Kidney epithelial cell (primary cell): ENCODE data around the gene COPZ1. TPM values are rescaled to one million over a fixed set of nuclear protein-coding genes. Genes with fewer than 3 reads are reported as not detected.

Source experiments
- DNase-seq: peaks from one replicate; pipeline ENCODE4 v3.0.0-alpha.2; 2010; ENCODE audit warnings: low read depth
- H3K27me3 ChIP-seq: 2 replicates; pipeline ENCODE4 v1.6.0; 2011; ENCODE audit warnings: low read length; ENCODE audit not compliant: control insufficient read depth, insufficient read depth
- H3K36me3 ChIP-seq: 2 replicates; pipeline ENCODE4 v1.5.1; 2011; ENCODE audit warnings: low read length; ENCODE audit not compliant: control insufficient read depth, insufficient read depth
- H3K4me3 ChIP-seq: 2 replicates; pipeline ENCODE4 v1.5.1; 2011; ENCODE audit warnings: low read depth, mild to moderate bottlenecking, control low read depth, low read length
- total RNA-seq: library from RNA; depleted of rRNA; stranded (reverse); fragments of >200 nt; gene quantifications from 2 replicates; pipeline ENCODE4 v1.2.3, GENCODE V29; 2015
- TF ChIP-seq, protein P1 (sequence below): IDR thresholded peaks from 2 replicates; pipeline ENCODE4 v1.5.1; 2011; ENCODE audit warnings: mild to moderate bottlenecking, moderate library complexity, low read length, control low read depth, inconsistent platforms; ENCODE audit not compliant: insufficient read depth, poor library complexity, severe bottlenecking

Gene COPZ1
- total RNA-seq, 1 donor from 2014 or later: 157 TPM

DNA sequence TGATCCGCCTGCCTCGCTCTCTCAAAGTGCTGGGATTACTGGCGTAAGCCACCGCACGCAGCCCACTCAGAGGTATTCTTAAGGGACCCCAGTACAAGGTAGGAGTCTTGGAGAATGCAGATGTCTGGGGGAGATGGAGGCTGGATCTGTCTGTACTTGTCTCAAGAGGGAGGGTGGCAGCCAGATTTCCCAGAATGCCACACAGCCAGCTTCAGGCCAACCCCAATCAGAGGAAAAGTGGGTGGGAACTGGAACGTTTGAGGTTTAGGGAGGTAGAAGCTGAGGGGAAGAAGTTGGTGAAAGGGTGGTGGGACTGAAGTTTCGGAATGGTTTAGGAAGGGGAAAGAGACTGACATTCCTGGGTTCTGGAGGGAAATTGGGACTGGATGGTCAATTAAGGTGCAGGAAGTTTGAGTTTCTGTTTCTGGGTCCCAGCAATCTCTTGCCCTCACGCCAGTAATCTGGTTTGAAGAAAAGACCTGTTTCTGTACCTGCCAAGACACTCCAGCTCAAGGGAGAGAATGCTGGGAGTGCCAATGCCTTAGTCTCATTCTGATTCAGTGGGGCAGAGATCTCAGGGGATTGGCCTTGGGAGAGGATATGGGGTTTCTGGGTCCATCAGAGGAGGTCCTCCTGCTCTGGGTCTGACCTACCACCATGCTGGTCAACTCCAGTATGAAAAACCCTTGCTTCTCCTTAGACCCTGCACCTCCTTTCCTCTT lies 67.7 kb downstream of the COPZ1 start:
- TF ChIP-seq, protein P1, sequence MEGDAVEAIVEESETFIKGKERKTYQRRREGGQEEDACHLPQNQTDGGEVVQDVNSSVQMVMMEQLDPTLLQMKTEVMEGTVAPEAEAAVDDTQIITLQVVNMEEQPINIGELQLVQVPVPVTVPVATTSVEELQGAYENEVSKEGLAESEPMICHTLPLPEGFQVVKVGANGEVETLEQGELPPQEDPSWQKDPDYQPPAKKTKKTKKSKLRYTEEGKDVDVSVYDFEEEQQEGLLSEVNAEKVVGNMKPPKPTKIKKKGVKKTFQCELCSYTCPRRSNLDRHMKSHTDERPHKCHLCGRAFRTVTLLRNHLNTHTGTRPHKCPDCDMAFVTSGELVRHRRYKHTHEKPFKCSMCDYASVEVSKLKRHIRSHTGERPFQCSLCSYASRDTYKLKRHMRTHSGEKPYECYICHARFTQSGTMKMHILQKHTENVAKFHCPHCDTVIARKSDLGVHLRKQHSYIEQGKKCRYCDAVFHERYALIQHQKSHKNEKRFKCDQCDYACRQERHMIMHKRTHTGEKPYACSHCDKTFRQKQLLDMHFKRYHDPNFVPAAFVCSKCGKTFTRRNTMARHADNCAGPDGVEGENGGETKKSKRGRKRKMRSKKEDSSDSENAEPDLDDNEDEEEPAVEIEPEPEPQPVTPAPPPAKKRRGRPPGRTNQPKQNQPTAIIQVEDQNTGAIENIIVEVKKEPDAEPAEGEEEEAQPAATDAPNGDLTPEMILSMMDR: no peak
- DNase-seq: no peak
- H3K36me3 ChIP-seq: no peaks in the 10 kb centered on the region
- no peaks in the 10 kb centered on the region for H3K27me3 ChIP-seq
- no peak overlapping the region for H3K4me3 ChIP-seq

DNA sequence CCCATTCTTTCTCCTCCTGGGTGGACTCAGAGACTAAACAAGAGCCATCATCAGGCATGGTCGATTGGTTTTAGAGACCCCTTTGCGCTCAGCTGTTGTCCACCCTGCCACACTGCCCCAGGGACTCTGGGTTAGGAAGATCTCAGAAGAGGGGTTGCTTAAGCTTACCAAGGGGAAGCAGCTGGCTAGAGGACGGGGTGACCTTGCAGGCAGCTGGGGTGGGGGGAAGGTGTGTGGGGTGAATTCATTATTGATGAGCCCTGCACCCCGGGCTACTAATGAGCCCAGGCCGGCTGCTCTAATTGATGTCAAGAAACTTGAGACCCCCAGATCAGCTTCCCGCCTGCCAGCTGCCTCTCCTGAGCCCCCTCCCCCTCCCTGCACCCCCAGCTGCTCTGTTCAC lies 68.3 kb downstream of the COPZ1 start:
- no peak for DNase-seq
- TF ChIP-seq, protein P1: no peak
- Histone ChIP-seq H3K36me3 (no peaks in the 10 kb centered on the region), H3K4me3 (no peak overlapping the region), H3K27me3 (no peaks in the 10 kb centered on the region)

DNA sequence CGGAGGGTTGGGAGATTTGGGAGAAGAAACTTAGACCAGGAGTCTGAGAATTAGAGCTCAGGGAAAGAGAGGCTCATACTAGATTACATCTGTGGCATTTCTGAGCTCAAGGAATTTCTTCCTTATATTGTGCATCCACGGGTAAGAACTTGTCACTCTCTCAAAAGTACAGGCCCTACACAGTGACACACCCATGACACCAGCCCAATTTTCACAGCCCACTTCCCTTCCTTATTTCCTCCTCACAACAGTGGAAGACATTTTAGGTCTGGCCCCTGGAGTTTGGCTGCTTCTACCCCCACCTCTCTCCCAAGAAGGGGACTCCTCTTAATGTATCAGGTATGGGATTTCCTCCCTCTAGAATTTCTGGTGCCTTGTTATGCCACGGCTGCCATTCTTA lies 68.8 kb downstream of the COPZ1 start:
- no peak for DNase-seq
- TF ChIP-seq, protein P1: no peak
- Histone ChIP-seq H3K27me3 (no peaks in the 10 kb centered on the region), H3K4me3 (no peak overlapping the region), H3K36me3 (peaks cover 2% of the 10 kb centered on the region)

DNA sequence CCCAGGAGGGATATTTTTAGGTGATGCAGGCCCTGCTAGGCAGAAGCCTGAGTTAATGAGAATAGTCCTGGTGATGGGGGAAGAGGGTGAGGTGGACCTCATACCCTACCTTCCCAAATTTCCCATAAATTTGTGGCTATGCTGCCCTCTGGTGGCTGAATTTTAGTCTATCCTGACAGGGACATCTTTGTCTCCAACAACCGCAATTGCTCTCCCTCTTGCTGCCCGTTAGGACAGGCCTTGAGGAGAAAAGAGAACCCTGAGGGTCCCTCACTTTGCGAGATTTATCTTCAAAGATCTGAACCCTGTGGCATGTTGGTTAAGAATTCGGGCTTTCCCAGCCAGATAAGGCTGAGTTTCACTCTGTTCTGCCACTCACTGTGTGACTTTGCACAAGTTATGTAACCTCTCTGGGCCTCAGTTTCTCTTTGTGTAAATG lies 69.4 kb downstream of the COPZ1 start:
- Histone ChIP-seq H3K36me3 (peaks cover 2% of the 10 kb centered on the region), H3K27me3 (no peaks in the 10 kb centered on the region), H3K4me3 (no peak overlapping the region)
- no peak for DNase-seq
- TF ChIP-seq, protein P1: peak; percentile 60

DNA sequence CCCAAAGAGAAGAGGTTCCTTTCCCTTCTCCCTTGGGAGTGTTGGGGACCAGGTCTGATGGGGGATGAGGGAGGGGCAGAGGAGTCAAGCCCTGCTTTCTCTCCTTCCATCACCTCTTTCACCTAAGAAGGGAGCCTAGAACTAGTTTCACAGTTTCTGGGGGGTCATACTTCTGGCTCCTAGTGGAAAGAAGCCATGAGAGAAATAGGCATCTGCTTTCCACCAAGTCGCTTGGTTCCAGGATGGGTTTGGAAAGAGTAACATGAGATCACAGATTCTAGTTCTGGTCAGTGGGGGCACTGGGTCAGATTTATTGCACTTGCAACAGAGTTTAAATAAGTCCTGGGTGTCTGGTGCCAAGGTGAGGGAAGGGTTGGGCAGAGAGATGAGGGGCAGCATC lies 70.1 kb downstream of the COPZ1 start:
- Histone ChIP-seq H3K4me3 (no peak overlapping the region), H3K27me3 (no peaks in the 10 kb centered on the region), H3K36me3 (peaks cover 2% of the 10 kb centered on the region)
- TF ChIP-seq, protein P1: no peak
- DNase-seq: no peak

DNA sequence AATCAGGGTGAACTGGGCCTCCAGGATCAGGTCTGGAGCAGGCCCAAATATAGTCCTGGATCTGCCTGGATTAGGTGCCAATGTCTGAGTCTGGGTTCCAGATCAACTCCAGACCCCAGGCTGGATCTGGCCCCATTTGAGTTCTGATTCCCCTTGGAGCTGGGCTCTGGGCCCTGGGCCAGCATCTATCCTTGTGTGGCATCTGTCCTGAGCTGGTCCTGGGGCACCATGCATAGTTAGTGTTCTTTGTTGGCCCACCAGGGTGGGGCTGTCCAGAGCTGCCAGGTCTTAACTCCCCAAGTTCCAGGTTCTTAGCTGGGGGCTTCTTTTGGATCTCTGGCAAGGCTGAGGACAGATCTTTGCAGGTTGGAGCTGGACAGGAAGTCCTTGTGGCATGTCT lies 70.6 kb downstream of the COPZ1 start:
- no peak for DNase-seq

More for the DNA sequence above, 70.6 kb downstream of the COPZ1 start:
- TF ChIP-seq, protein P1: no peak
- no peak overlapping the region for H3K4me3 ChIP-seq
- H3K27me3 ChIP-seq: no peaks in the 10 kb centered on the region
- peaks cover 2% of the 10 kb centered on the region for H3K36me3 ChIP-seq
